Measurements from ENCODE around the gene NKPD1. TPM values are rescaled to one million over a fixed set of nuclear protein-coding genes. Genes with fewer than 3 reads are reported as not detected.

The NKPD1 gene
- total RNA-seq, 2 experiments from 2014 or later = 0.73 to 0.91 TPM

DNA sequence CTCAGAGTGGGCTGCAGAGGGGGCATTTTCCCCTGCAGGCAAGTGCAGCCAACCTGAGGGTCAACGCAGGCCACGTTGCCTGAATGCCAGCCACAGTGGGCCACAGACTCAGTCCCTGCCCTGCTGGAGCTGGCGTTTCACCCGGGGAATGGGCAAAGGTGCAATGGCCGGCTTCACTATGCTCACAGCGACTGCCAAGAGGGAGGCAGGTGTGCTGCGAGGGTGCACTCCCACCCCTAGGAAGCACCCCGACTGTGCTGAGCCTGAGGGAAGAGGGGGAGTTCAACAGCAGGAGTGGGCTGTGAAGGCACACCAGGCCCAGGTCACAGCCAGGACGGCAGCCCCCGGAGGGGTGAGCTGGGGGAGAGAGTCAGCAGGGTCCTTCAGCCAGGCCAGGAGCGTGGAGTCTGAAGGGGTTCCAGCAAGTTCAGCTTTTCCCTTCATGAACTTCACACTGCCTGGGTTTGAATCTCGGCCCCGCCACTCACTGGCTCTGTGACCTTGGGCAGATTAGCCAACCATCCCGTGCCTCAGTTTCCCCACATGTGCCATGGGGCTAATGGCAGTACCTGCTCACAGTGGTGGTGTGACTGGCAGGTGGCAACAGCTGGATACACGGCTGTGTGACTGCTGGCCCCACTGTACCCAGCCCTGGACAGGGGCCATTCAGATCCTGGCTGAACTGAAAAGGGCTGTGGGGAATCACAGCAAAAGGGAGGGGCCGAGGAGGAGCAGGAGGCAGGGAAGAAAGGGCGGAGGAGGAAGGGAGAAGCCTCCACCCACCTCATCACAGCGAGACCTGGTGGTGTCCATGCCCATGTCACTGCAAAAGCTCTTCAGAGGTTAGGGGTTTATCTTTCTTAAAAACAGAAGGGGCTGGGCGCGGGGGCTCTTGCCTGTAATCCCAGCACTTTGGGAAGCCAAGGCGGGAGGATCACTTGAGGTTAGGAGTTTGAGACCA, 9.6 kb upstream of the NKPD1 start:
- peaks cover 2% of the 10 kb centered on the region for H3K36me3 ChIP-seq (ENCODE audit: insufficient read depth, low read length)
- no peak overlapping the region for H3K4me3 ChIP-seq (ENCODE audit: low read length)
- ChIA-PET CTCF (interaction anchor here (1.5 kb wide), 1 partner anchor 12 kb away, joined by 3 read pairs; no protein-coding TSS in a partner anchor), POLR2A (interaction anchor here (1.1 to 1.5 kb wide), 2 partner anchors 8 to 34 kb away, joined by 3 read pairs; partner anchors contain the start of genes BLOC1S3 and TRAPPC6A)
- Mint-ChIP-seq H3K9me3 (no peaks in the 10 kb centered on the region), H3K27ac (peak overlapping the region; percentile 85), H3K27me3 (no peaks in the 10 kb centered on the region), H3K4me1 (ENCODE audit: low read depth) (peaks cover 28% of the 10 kb centered on the region), H3K4me3 (no peak overlapping the region), H3K36me3 (ENCODE audit: low read depth) (no peaks in the 10 kb centered on the region)
- DNase-seq (no peak), ATAC-seq (ENCODE audit: poor library complexity) (no peak)
- TF ChIP-seq CTCF (IDR thresholded peaks at IDR 0.05) = no peak
- peak overlapping the region; percentile 32 to 68 for H3K27ac ChIP-seq (ENCODE audit: low read depth in 1 of 2, low read length in 2 of 2)
- H3K9me3 ChIP-seq (ENCODE audit: control insufficient read depth in 1 of 2, insufficient read depth in 1 of 2, low read length in 2 of 2) = no peaks in the 10 kb centered on the region
- peaks cover 59% of the 10 kb centered on the region for H3K4me1 ChIP-seq (ENCODE audit: insufficient read depth, low read length)
- intact Hi-C loops (cut with DNase I, micrococcal nuclease) = loop anchor here in 1 of 2 experiments (10.0 kb wide), 1 partner anchor 524 kb away; the partner anchor contains the start of genes QPCTL and SNRPD2
- no peaks in the 10 kb centered on the region for H3K27me3 ChIP-seq (ENCODE audit: control insufficient read depth in 1 of 2, insufficient read depth in 2 of 2, low read length in 2 of 2)

GRCh38 chr19:45169602-45170001, 8.8 kb upstream of the NKPD1 start:
- ChIA-PET CTCF (no interaction called here), POLR2A (interaction anchor here (1.1 to 1.5 kb wide), 2 partner anchors 9 to 34 kb away, joined by 3 read pairs; partner anchors contain the start of genes BLOC1S3 and TRAPPC6A)
- TF ChIP-seq CTCF (IDR thresholded peaks at IDR 0.05) = no peak
- no peak overlapping the region for H3K4me3 Mint-ChIP-seq
- Histone ChIP-seq H3K27ac (ENCODE audit: low read depth in 1 of 2, low read length in 2 of 2) (no peak overlapping the region), H3K9me3 (ENCODE audit: control insufficient read depth in 1 of 2, insufficient read depth in 1 of 2, low read length in 2 of 2) (no peaks in the 10 kb centered on the region), H3K36me3 (ENCODE audit: insufficient read depth, low read length) (peaks cover 2% of the 10 kb centered on the region), H3K27me3 (ENCODE audit: control insufficient read depth in 1 of 2, insufficient read depth in 2 of 2, low read length in 2 of 2) (no peaks in the 10 kb centered on the region), H3K4me3 (ENCODE audit: low read length) (no peak overlapping the region), H3K4me1 (ENCODE audit: insufficient read depth, low read length) (peaks cover 67% of the 10 kb centered on the region)
- ATAC-seq (ENCODE audit: poor library complexity) = no peak
- no peaks in the 10 kb centered on the region for H3K36me3 Mint-ChIP-seq (ENCODE audit: low read depth)
- H3K4me1 Mint-ChIP-seq (ENCODE audit: low read depth) = peaks cover 28% of the 10 kb centered on the region
- no peaks in the 10 kb centered on the region for H3K9me3 Mint-ChIP-seq
- H3K27ac Mint-ChIP-seq = peak overlapping the region; percentile 47
- H3K27me3 Mint-ChIP-seq = no peaks in the 10 kb centered on the region
- intact Hi-C loops (cut with DNase I, micrococcal nuclease) = loop anchor here in 1 of 2 experiments (10.0 kb wide), 1 partner anchor 525 kb away; the partner anchor contains the start of genes QPCTL and SNRPD2
- DNase-seq = no peak

DNA sequence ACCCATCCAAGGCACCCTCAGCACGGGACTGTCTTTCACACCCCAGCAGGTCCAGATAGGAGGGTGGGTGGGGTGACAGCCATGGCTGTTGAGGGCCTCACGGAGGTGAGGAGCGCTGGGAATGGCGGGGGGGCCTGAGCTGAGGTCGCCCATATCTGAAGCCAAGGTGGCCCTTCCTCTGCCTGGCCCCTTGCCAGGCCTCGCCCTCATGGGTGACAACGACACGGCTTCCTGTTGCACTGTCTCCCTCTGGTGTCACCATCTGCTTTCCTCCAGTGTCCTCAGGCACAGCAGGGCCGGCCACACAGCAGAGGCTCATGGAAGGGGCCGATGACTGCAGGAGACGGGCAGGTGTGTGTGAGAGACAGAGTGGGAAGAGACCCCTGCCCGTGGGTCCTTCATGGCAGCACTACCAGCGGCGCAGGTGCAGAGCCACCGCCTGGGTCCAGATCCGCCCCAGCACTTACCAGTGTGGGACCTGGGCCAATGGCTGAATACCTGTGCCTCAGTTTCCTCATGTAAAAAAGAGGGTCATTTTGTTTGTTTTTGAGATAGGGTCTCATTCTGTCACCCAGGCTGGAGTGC, 8.1 kb upstream of the NKPD1 start:
- Mint-ChIP-seq H3K4me1 (ENCODE audit: low read depth) (peaks cover 36% of the 10 kb centered on the region), H3K36me3 (ENCODE audit: low read depth) (no peaks in the 10 kb centered on the region), H3K9me3 (no peaks in the 10 kb centered on the region), H3K27me3 (no peaks in the 10 kb centered on the region), H3K27ac (no peak overlapping the region), H3K4me3 (no peak overlapping the region)
- CTCF ChIA-PET = no interaction called here
- peak in 2 of 14 experiments; percentile 17 to 33 for DNase-seq
- H3K27ac ChIP-seq (ENCODE audit: low read depth in 1 of 2, low read length in 2 of 2) = no peak overlapping the region
- H3K36me3 ChIP-seq (ENCODE audit: insufficient read depth, low read length) = peaks cover 2% of the 10 kb centered on the region
- TF ChIP-seq CTCF (IDR thresholded peaks at IDR 0.05) = no peak
- no peak for ATAC-seq (ENCODE audit: poor library complexity)
- peaks cover 70% of the 10 kb centered on the region for H3K4me1 ChIP-seq (ENCODE audit: insufficient read depth, low read length)
- intact Hi-C loops (cut with DNase I, micrococcal nuclease) = no loop called here
- POLR2A ChIA-PET = no interaction called here
- H3K27me3 ChIP-seq (ENCODE audit: control insufficient read depth in 1 of 2, insufficient read depth in 2 of 2, low read length in 2 of 2) = no peaks in the 10 kb centered on the region
- H3K4me3 ChIP-seq (ENCODE audit: low read length) = no peak overlapping the region
- no peaks in the 10 kb centered on the region for H3K9me3 ChIP-seq (ENCODE audit: control insufficient read depth in 1 of 2, insufficient read depth in 1 of 2, low read length in 2 of 2)
